WTC11 (cell line): ENCODE data around the gene CAV2. TPM values are rescaled to one million over a fixed set of nuclear protein-coding genes. Genes with fewer than 3 reads are reported as not detected.
"Not testable (repeated sequence)": the region's sequence is repeated elsewhere in the genome, so short reads cannot be mapped to it uniquely, and the experiment has no call there.

ENCODE experiments used
- ATAC-seq: fragments of 200-7000 bp; cut with Tn5 transposase; 2 replicates; pipeline ENCODE4 v1.10.0; 2021; ENCODE audit warnings: mild to moderate bottlenecking, moderate library complexity
- CTCF ChIA-PET: fragments of 300-600 bp; sonication (Branson Sonifier 250); formaldehyde crosslinking; loops from one replicate; lab custom pipeline; 2021; ENCODE audit warnings: antibody characterized with exemption; lab: Charles Lee
- POLR2A ChIA-PET: fragments of 350-600 bp; sonication (Branson Sonifier 250); formaldehyde crosslinking; loops from one replicate; lab custom pipeline; 2021; ENCODE audit warnings: antibody characterized with exemption; lab: Charles Lee
- DNase-seq: peaks from one replicate; pipeline ENCODE4 v3.0.0; 2021; ENCODE audit warnings: low spot score
- H3K27ac Mint-ChIP-seq: 2 replicates; pipeline ENCODE4 v1.8.0; 2021; ENCODE audit warnings: mixed read lengths
- H3K27me3 Mint-ChIP-seq: 2 replicates; pipeline ENCODE4 v1.8.0; 2021; ENCODE audit warnings: low read depth, mild to moderate bottlenecking, moderate library complexity, mixed read lengths
- H3K36me3 Mint-ChIP-seq: 2 replicates; pipeline ENCODE4 v1.8.0; 2021; ENCODE audit warnings: mixed read lengths
- H3K4me1 Mint-ChIP-seq: 2 replicates; pipeline ENCODE4 v1.8.0; 2022; ENCODE audit warnings: mixed read lengths
- H3K4me3 Mint-ChIP-seq: 2 replicates; pipeline ENCODE4 v1.8.0; 2021; ENCODE audit warnings: mild to moderate bottlenecking, moderate library complexity, mixed read lengths
- H3K9me3 Mint-ChIP-seq: 2 replicates; pipeline ENCODE4 v1.8.0; 2021; ENCODE audit warnings: mixed read lengths
- CREB1 ChIP-seq: sonication (generic); formaldehyde crosslinking; IDR thresholded peaks from 2 replicates; pipeline ENCODE4 v1.8.0; 2023; ENCODE audit warnings: mild to moderate bottlenecking, missing genetic modification reagents
- E2F5 ChIP-seq: sonication (generic); formaldehyde crosslinking; IDR thresholded peaks from 2 replicates; pipeline ENCODE4 v1.8.1; 2022; ENCODE audit warnings: mild to moderate bottlenecking, moderate library complexity, missing genetic modification reagents
- ELF4 ChIP-seq: sonication (generic); formaldehyde crosslinking; IDR thresholded peaks from 2 replicates; pipeline ENCODE4 v1.8.1; 2022; ENCODE audit warnings: low read depth, mild to moderate bottlenecking, moderate library complexity, missing genetic modification reagents
- FOXJ3 ChIP-seq: sonication (generic); formaldehyde crosslinking; IDR thresholded peaks from 2 replicates; pipeline ENCODE4 v1.9.0; 2021; ENCODE audit warnings: missing genetic modification reagents, mild to moderate bottlenecking, borderline replicate concordance
- GRHL2 ChIP-seq: fragments of 250-450 bp; sonication (Bioruptor Pico); IDR thresholded peaks from 2 replicates; pipeline ENCODE4 v1.8.0; 2022; ENCODE audit warnings: mild to moderate bottlenecking, moderate library complexity; ENCODE audit not compliant: insufficient replicate concordance, severe bottlenecking
- MXD4 ChIP-seq: fragments of 250-450 bp; sonication (Bioruptor Pico); IDR thresholded peaks from 2 replicates; pipeline ENCODE4 v1.8.0; 2021; ENCODE audit warnings: mild to moderate bottlenecking, moderate library complexity, borderline replicate concordance
- NR3C1 ChIP-seq: sonication (generic); formaldehyde crosslinking; conservative IDR thresholded peaks from 2 replicates; pipeline ENCODE4 v1.8.1; 2023; ENCODE audit warnings: low read depth, mild to moderate bottlenecking, missing genetic modification reagents
- OVOL2 ChIP-seq: fragments of 250-450 bp; sonication (Bioruptor Pico); IDR thresholded peaks from 2 replicates; pipeline ENCODE4 v1.9.0; 2021; ENCODE audit warnings: mild to moderate bottlenecking, borderline replicate concordance
- PRDM15 ChIP-seq: sonication (generic); formaldehyde crosslinking; IDR thresholded peaks from 2 replicates; pipeline ENCODE4 v1.8.0; 2022; ENCODE audit warnings: missing genetic modification reagents
- PREB ChIP-seq: sonication (generic); formaldehyde crosslinking; IDR thresholded peaks from 2 replicates; pipeline ENCODE4 v1.8.1; 2022; ENCODE audit warnings: mild to moderate bottlenecking, missing genetic modification reagents, moderate library complexity, borderline replicate concordance
- TP53 ChIP-seq: sonication (generic); formaldehyde crosslinking; IDR thresholded peaks from 2 replicates; pipeline ENCODE4 v1.8.1; 2023; ENCODE audit warnings: mild to moderate bottlenecking, missing genetic modification reagents
- ZBTB43 ChIP-seq: sonication (generic); formaldehyde crosslinking; IDR thresholded peaks from 2 replicates; pipeline ENCODE4 v1.8.1; 2023; ENCODE audit warnings: mild to moderate bottlenecking, missing genetic modification reagents
- ZNF138 ChIP-seq: sonication (generic); formaldehyde crosslinking; conservative IDR thresholded peaks from 2 replicates; pipeline ENCODE4 v1.8.1; 2022; ENCODE audit warnings: mild to moderate bottlenecking, moderate library complexity, missing genetic modification reagents
- ZNF232 ChIP-seq: sonication (generic); formaldehyde crosslinking; IDR thresholded peaks from 2 replicates; pipeline ENCODE4 v1.8.0; 2022; ENCODE audit warnings: mild to moderate bottlenecking, missing genetic modification reagents
- ZNF263 ChIP-seq: sonication (generic); formaldehyde crosslinking; IDR thresholded peaks from 2 replicates; pipeline ENCODE4 v1.8.1; 2022; ENCODE audit warnings: low read depth, mild to moderate bottlenecking, moderate library complexity, missing genetic modification reagents
- ZNF281 ChIP-seq: sonication (generic); formaldehyde crosslinking; IDR thresholded peaks from 2 replicates; pipeline ENCODE4 v1.8.0; 2023; ENCODE audit warnings: mild to moderate bottlenecking, missing genetic modification reagents
- ZNF317 ChIP-seq: sonication (generic); formaldehyde crosslinking; IDR thresholded peaks from 2 replicates; pipeline ENCODE4 v1.8.1; 2023; ENCODE audit warnings: low read depth, mild to moderate bottlenecking, moderate library complexity, missing genetic modification reagents, borderline replicate concordance
- total RNA-seq: library from RNA; stranded (reverse); gene quantifications from 3 replicates; pipeline ENCODE4 v1.2.3, GENCODE V29; 2021
- TF ChIP-seq, protein P1 (sequence below): fragments of 250-450 bp; sonication (Bioruptor Pico); IDR thresholded peaks from 2 replicates; pipeline ENCODE4 v1.9.0; 2021; ENCODE audit warnings: moderate library complexity, mild to moderate bottlenecking, inconsistent platforms, borderline replicate concordance
- TF ChIP-seq, protein P2 (sequence below): sonication (generic); formaldehyde crosslinking; IDR thresholded peaks from 2 replicates; pipeline ENCODE4 v1.8.1; 2022; ENCODE audit warnings: low read depth, mild to moderate bottlenecking, moderate library complexity, missing genetic modification reagents, borderline replicate concordance

CAV2 gene
- total RNA-seq, 1 experiment from 2014 or later = 4.3 TPM

DNA sequence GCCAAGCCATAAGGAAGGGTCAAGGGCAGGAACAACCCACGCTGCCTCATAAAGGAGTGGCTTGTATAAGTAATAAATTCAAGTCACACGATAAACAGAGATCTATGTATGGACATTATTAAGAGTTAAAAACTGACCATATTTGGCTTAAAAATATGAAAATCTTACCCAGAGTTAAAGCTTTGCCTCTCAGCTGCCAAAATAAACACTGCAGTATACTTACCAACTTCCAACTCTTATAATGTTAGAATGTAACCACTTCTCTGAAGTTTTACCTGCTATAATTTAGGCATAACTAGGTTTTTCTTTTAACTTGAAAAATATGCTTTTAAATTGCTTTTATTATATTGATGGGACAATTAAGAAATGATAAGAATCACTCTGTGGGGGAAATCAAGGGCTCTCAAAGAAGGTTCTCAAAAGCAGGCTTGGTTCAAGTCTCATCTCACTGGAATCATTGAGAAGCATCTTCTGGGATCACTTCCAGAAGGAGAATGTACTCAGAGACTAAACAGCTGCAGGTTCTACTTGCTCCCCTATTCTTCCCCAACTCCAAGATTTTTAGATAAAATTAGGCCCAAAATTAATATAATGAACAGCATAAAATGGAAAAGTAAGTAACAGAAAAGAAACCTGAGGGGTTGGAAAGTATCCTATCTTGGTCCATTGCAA is 16.1 kb upstream of the CAV2 start (continued):
- TF ChIP-seq MXD4 (CRISPR knock-in tag) = no peak
- TF ChIP-seq GRHL2 (CRISPR knock-in tag) = no peak
- TF ChIP-seq PRDM15 = no peak
- TF ChIP-seq, protein P1, sequence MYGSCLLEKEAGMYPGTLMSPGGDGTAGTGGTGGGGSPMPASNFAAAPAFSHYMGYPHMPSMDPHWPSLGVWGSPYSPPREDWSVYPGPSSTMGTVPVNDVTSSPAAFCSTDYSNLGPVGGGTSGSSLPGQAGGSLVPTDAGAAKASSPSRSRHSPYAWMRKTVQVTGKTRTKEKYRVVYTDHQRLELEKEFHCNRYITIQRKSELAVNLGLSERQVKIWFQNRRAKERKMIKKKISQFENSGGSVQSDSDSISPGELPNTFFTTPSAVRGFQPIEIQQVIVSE = no peak

- H3K27me3 Mint-ChIP-seq, H3K9me3 Mint-ChIP-seq, POLR2A ChIA-PET, CTCF ChIA-PET, ATAC-seq, H3K36me3 Mint-ChIP-seq, H3K4me3 Mint-ChIP-seq, DNase-seq, H3K4me1 Mint-ChIP-seq, H3K27ac Mint-ChIP-seq: not testable (repeated sequence)
These were observed 15.1 kb upstream of the CAV2 start for GRCh38 chr7:116484389-116484788.

- H3K4me3 Mint-ChIP-seq = no peak overlapping the region
These were observed 11.5 kb upstream of the CAV2 start for GRCh38 chr7:116487907-116488521.

More at GRCh38 chr7:116487907-116488521, 11.5 kb upstream of the CAV2 start:
- Mint-ChIP-seq H3K27me3 (no peaks in the 10 kb centered on the region), H3K27ac (no peak overlapping the region), H3K4me1 (no peaks in the 10 kb centered on the region), H3K36me3 (no peaks in the 10 kb centered on the region), H3K9me3 (no peaks in the 10 kb centered on the region)
- ChIA-PET CTCF (interaction anchor here (1.0 kb wide), 1 partner anchor 38 kb away, joined by 4 read pairs; no protein-coding TSS in a partner anchor), POLR2A (no interaction called here)
- no peak for ATAC-seq
- TF ChIP-seq ELF4 (CRISPR knock-in tag) (no peak), FOXJ3 (CRISPR knock-in tag) (no peak), ZNF232 (CRISPR knock-in tag) (no peak), PREB (CRISPR knock-in tag) (no peak), MXD4 (CRISPR knock-in tag) (no peak), OVOL2 (CRISPR knock-in tag) (no peak), ZNF263 (CRISPR knock-in tag) (no peak), CREB1 (CRISPR knock-in tag) (no peak), NR3C1 (CRISPR knock-in tag) (no peak), TP53 (CRISPR knock-in tag) (no peak), E2F5 (CRISPR knock-in tag) (no peak), ZNF317 (CRISPR knock-in tag) (no peak), ZNF138 (CRISPR knock-in tag) (no peak), ZBTB43 (CRISPR knock-in tag) (no peak), ZNF281 (CRISPR knock-in tag) (no peak)
- TF ChIP-seq, protein P2, sequence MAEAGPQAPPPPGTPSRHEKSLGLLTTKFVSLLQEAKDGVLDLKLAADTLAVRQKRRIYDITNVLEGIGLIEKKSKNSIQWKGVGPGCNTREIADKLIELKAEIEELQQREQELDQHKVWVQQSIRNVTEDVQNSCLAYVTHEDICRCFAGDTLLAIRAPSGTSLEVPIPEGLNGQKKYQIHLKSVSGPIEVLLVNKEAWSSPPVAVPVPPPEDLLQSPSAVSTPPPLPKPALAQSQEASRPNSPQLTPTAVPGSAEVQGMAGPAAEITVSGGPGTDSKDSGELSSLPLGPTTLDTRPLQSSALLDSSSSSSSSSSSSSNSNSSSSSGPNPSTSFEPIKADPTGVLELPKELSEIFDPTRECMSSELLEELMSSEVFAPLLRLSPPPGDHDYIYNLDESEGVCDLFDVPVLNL (CRISPR knock-in tag) = no peak
- DNase-seq = no peak
